ENCODE data around the gene LYG2.
"Not testable (repeated sequence)": the region's sequence is repeated elsewhere in the genome, so short reads cannot be mapped to it uniquely, and the experiment has no call there.

The LYG2 gene

DNA sequence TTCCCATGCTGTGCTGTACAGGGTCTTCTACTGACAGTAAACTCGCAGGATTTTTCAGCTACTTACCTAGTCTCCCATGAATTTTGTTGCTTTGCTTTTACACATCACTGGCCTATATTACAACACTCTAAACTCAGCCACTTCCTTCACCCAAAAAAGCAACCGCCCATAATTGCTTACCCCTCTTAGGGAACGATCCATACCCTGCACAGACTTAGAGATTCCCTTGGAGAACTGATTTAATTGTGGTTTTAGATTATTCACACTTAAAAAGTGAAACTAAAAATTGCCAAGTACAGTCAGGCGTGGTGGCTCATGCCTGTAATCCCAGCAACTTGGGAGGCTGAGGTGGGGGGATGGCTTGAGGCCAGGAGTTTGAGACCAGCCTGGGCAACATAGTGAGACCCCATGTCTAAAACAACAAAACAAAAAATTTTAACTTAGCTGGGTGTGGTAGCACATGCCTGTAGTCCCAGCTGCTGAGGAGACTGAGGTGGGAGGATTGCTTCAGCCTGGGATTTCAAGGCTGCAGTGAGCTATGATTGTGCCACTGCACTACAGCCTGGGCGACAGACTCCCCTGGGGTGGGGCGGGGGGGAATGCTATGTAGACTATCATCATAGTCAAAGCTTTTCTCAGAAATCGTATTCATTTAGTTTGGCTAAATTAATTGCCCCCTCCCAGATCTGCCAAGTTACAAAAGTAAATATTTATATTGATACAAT lies 55.2 kb downstream of the LYG2 start:
- no peak for DNase-seq

DNA sequence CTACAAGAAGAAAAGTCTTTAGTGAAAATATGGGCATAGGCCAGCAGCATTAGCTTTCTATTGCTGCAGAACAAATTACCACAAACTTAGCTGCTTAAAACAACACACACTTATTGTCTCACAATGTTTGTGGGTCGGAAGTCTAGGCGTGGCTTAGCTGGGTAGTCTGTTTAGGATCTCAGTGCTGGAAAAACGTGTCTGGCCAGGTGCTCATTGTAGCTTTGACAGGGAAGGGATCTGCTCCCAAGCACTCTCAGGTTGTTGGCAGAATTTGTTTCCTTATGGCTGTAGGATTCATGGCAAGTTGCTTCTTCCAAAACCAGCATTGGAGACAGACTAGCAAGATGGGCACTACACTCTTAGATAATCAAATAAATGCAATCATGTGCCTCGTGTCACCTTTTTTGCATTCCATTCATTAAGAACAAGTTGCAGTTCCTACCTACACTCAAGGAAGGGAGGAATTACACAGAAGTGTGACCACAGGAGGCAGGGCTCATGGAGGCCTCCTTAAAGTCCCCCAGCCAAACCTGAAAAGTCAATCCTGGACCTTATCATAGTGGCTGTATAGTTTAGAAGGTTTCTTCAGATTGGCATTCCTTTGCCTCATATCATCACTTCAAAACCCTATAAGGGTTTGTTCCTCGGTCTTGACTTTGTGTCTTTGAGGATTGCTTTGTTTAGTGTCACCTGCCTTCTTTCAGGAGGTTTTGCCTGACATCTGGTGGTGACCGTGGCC lies 57.2 kb downstream of the LYG2 start:
- DNase-seq, result no peak

DNA sequence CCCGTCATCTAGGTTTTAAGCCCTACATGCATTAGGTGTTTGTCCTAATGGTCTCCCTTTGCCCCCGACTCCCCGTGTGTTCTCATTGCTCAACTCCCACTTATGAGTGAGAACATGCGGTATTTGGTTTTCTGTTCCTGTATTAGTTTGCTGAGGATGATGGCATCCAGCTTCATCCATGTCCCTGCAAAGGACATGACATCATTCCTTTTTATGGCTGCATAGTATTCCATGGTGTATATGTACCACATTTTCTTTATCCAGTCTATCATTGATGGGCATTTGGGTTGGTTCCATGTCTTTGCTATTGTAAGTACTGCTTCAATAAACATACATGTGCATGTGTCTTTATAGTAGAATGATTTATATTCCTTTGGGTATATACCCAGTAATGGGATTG lies 63.1 kb downstream of the LYG2 start:
- not testable (repeated sequence) for DNase-seq

All from NCI-H1105 (cell line).